ENCODE measurements around the gene NDST1.

The NDST1 gene

GRCh38 chr5:150529555-150529954 is 21.6 kb downstream of the NDST1 start:
- TF ChIP-seq CTCF (conservative IDR thresholded peaks at IDR 0.05; ENCODE audit: low read depth, low read length) = no peak
- H3K4me3 ChIP-seq (ENCODE audit: low read depth, low read length) = no peak overlapping the region
- DNase-seq (ENCODE audit: low read depth) = no peak

DNA sequence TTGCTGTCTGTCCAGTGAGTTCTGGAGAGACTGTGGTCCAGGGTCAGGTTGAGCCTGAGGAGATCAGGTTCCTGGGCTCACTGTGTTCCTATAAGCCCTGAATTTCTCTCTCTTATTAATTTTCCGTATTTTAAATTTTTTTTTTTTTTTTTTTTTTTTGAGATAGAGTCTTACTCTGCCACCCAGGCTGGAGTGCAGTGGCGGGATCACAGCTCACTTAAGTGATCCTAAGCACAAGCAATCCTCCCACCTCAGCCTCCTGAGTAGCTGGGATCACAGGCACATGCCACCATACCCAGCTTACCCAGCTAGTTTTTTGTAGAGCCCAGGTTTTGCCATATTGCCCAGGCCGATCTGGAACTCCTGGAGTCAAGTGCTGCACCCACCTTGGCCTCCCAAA is 22.5 kb downstream of the NDST1 start:
- H3K4me3 ChIP-seq (ENCODE audit: low read depth, low read length) = no peak overlapping the region
- TF ChIP-seq CTCF (conservative IDR thresholded peaks at IDR 0.05; ENCODE audit: low read depth, low read length) = no peak
- no peak for DNase-seq (ENCODE audit: low read depth)

GRCh38 chr5:150530951-150531588 is 23.1 kb downstream of the NDST1 start:
- H3K4me3 ChIP-seq (ENCODE audit: low read depth, low read length) = no peak overlapping the region
- no peak for TF ChIP-seq CTCF (conservative IDR thresholded peaks at IDR 0.05; ENCODE audit: low read depth, low read length)
- DNase-seq (ENCODE audit: low read depth) = no peak

GRCh38 chr5:150531686-150532085 is 23.8 kb downstream of the NDST1 start:
- no peak overlapping the region for H3K4me3 ChIP-seq (ENCODE audit: low read depth, low read length)
- no peak for TF ChIP-seq CTCF (conservative IDR thresholded peaks at IDR 0.05; ENCODE audit: low read depth, low read length)
- no peak for DNase-seq (ENCODE audit: low read depth)

GRCh38 chr5:150532151-150532550 is 24.2 kb downstream of the NDST1 start:
- no peak for DNase-seq (ENCODE audit: low read depth)
- no peak overlapping the region for H3K4me3 ChIP-seq (ENCODE audit: low read depth, low read length)
- TF ChIP-seq CTCF (conservative IDR thresholded peaks at IDR 0.05; ENCODE audit: low read depth, low read length) = no peak

DNA sequence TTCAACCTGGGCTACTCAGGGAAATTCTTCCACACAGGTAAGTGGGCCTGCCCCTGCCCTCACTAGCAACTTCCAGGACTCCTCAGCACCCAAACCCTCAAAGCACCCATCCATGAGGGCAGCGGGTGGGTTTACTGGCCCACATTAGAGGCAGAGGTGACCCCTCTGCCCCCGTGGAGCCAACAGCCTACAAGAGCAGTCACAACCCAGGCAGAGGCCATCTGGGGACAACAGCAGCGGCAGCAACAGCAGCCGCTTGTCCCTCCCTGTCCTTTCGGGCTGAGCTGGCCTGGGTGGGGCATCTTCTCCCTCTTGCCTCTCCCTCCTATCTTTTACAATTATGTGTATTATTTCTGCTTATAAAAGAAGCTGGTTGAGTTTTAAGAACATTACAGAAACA is 25.1 kb downstream of the NDST1 start:
- TF ChIP-seq CTCF (conservative IDR thresholded peaks at IDR 0.05; ENCODE audit: low read depth, low read length) = no peak
- no peak for DNase-seq (ENCODE audit: low read depth)
- H3K4me3 ChIP-seq (ENCODE audit: low read depth, low read length) = no peak overlapping the region

GRCh38 chr5:150534811-150535210 is 26.9 kb downstream of the NDST1 start:
- DNase-seq (ENCODE audit: low read depth) = no peak
- no peak for TF ChIP-seq CTCF (conservative IDR thresholded peaks at IDR 0.05; ENCODE audit: low read depth, low read length)
- H3K4me3 ChIP-seq (ENCODE audit: low read depth, low read length) = no peak overlapping the region

Data from choroid plexus epithelial cell (primary cell).